Spleen (tissue), 13 donors: Measurements from ENCODE around the gene KRTAP5-3. TPM values are rescaled to one million over a fixed set of nuclear protein-coding genes. Genes with fewer than 3 reads are reported as not detected.

Source experiments
- DNase-seq: peaks from one replicate; pipeline ENCODE4 v3.0.0-alpha.2; 2020
- H3K27ac ChIP-seq, 8 donors: fragments of 200-600 bp; sonication (generic) in 7 of 8; 1 replicate in 4 of 8; 2 replicates in 4 of 8; pipeline versions ENCODE4 v1.5.0 to v1.8.0; 2016 to 2021; ENCODE audit warnings: inconsistent platforms in 4 of 8, mild to moderate bottlenecking in 4 of 8, moderate library complexity in 1 of 8
- H3K27me3 ChIP-seq, 7 donors: fragments of 200-600 bp; sonication (generic) in 6 of 7; replicated peaks in 1 of 7; 1 replicate in 4 of 7; 2 replicates in 3 of 7; pipeline versions ENCODE4 v1.5.0 to v1.8.0; 2016 to 2021; ENCODE audit warnings: inconsistent platforms in 3 of 7, mild to moderate bottlenecking in 1 of 7
- H3K36me3 ChIP-seq, 6 donors: fragments of 200-600 bp; sonication (generic) in 5 of 6; 1 replicate in 4 of 6; 2 replicates in 2 of 6; pipeline versions ENCODE4 v1.5.0 to v1.8.0; 2016 to 2021; ENCODE audit warnings: inconsistent platforms in 2 of 6
- H3K4me1 ChIP-seq, 6 donors: fragments of 200-600 bp; sonication (generic) in 5 of 6; 1 replicate in 3 of 6; 2 replicates in 3 of 6; pipeline versions ENCODE4 v1.5.0 to v1.8.0; 2016 to 2021; ENCODE audit warnings: inconsistent platforms in 3 of 6
- H3K4me3 ChIP-seq, 8 donors: fragments of 200-600 bp; sonication (generic) in 7 of 8; 1 replicate in 4 of 8; 2 replicates in 4 of 8; pipeline versions ENCODE4 v1.5.0 to v1.8.0; 2016 to 2021; ENCODE audit warnings: inconsistent platforms in 4 of 8, mild to moderate bottlenecking in 4 of 8, moderate library complexity in 2 of 8
- H3K9me3 ChIP-seq, 8 donors: fragments of 200-600 bp; sonication (generic) in 7 of 8; 1 replicate in 4 of 8; 2 replicates in 4 of 8; pipeline versions ENCODE4 v1.5.0 to v1.8.0; 2016 to 2021; ENCODE audit warnings: inconsistent platforms in 4 of 8
- CTCF ChIP-seq, 11 experiments: fragments of 200-600 bp in 7 of 11; fragments of 450-650 bp in 4 of 11; sonication (generic) in 4 of 11; IDR thresholded peaks in 8 of 11; conservative IDR thresholded peaks in 3 of 11; 1 replicate in 7 of 11; 2 replicates in 4 of 11; pipeline versions ENCODE4 v1.4.0 to v1.8.0; 2016 to 2021; ENCODE audit warnings: antibody characterized with exemption in 11 of 11, inconsistent platforms in 4 of 11, mild to moderate bottlenecking in 1 of 11
- POLR2A ChIP-seq, 3 donors: fragments of 450-650 bp; IDR thresholded peaks; one replicate each; pipeline ENCODE4 v1.5.1; 2017; ENCODE audit warnings: antibody characterized with exemption in 3 of 3, mild to moderate bottlenecking in 1 of 3
- POLR2AphosphoS5 ChIP-seq, 3 donors: sonication (generic); formaldehyde crosslinking; IDR thresholded peaks; one replicate each; pipeline ENCODE4 v1.5.1; 2017; ENCODE audit warnings: antibody characterized with exemption in 3 of 3
- WGBS, 5 donors: extraction: QIAGEN DNeasy Blood & Tissue Kit in 3 of 5; methylation state at CpG; one replicate each; pipeline versions ENCODE4 v1.1.5 to v1.1.7; 2013 to 2018; 5-methylcytosine and 5-hydroxymethylcytosine counted together
- intact Hi-C: fragments of 100-400 bp; cut with DNase I; formaldehyde crosslinking; loops from one replicate; pipeline ENCODE4 v1.15.0; 2023; ENCODE audit warnings: low total_unique reads
- long read RNA-seq, 2 donors: transcript quantifications; one replicate each; lab custom pipeline, GENCODE V29; 2026
- polyA plus RNA-seq, 3 donors: library from polyadenylated mRNA; stranded (reverse); fragments of 200-250 nt; gene quantifications; one replicate each; pipeline ENCODE4 v1.2.1, GENCODE V29; 2013
- total RNA-seq, 7 donors: library from RNA; depleted of rRNA in 3 of 7; stranded (reverse); fragments of >200 nt in 3 of 7; fragmentation: NEBNext Ultra II Directional in 4 of 7; extraction: Animal tissue kit (Norgen Biotek cat#: 25700) in 4 of 7; gene quantifications; one replicate each; pipeline versions ENCODE4 v1.1.0 to v1.2.1, GENCODE V29; 2016 to 2021
- donor health status: healthy with polysubstance abuse.
- donor health status: DM: no; HTN: no; CAD: no; lungs with moderate emphysema.
- donor health status: DM: no; HTN: no; CAD: no.
- donor health status: Bipolar disorder and iron deficiency.
- donor health status: healthy.
- donor health status: DM: no; HTN: no; CAD: no.
- donor health status: DM: yes; HTN: yes; CAD: no.

KRTAP5-3 gene
- total RNA-seq (not detected), polyA plus RNA-seq (not detected)
- long read RNA-seq, donor 1, result 0 reads
- long read RNA-seq, donor 2, result 0 reads

- DNase-seq, result peak; percentile 18
- WGBS, 5 donors, result 68 to 81% (median 77%) methylated on average over 4 of the region's 4 CpGs
- intact Hi-C loops, result no loop called here
Observed at GRCh38 chr11:1608363-1608762, at the start of gene KRTAP5-3. KRTAP5-3 (minus strand) TSS chr11:1608463; CDS start chr11:1608385, 78 bp downstream.

GRCh38 chr11:1656670-1657069 lies 48.4 kb upstream of the KRTAP5-3 start:
- Histone ChIP-seq H3K27me3 (peaks cover 0 to 65% (median 4%) of the 10 kb centered on the region in 7 donors), H3K36me3 (no peaks in the 10 kb centered on the region), H3K9me3 (no peaks in the 10 kb centered on the region), H3K27ac (no peak overlapping the region), H3K4me1 (peaks cover 5 to 42% (median 25%) of the 10 kb centered on the region in 6 donors), H3K4me3 (no peak overlapping the region)
- peak; percentile 7 for DNase-seq
- 74 to 91% (median 83%) methylated on average over 7 of the region's 7 CpGs for WGBS, 5 donors
- no peak for TF ChIP-seq CTCF (IDR thresholded peaks at IDR 0.05 in 8 of 11, conservative IDR thresholded peaks at IDR 0.05 in 3 of 11)
- TF ChIP-seq POLR2AphosphoS5 (IDR thresholded peaks at IDR 0.05), result no peak
- TF ChIP-seq POLR2A (IDR thresholded peaks at IDR 0.05), result no peak
- intact Hi-C loops, result loop anchor here (10.0 kb wide), 1 partner anchor 498 kb away; no protein-coding TSS in a partner anchor

More at GRCh38 chr11:1608363-1608762, at the start of gene KRTAP5-3:
- Histone ChIP-seq H3K27ac (no peak within 1 kb of the TSS), H3K36me3 (no peaks in the 10 kb centered on the region), H3K4me1 (no peaks in the 10 kb centered on the region), H3K4me3 (no peak within 1 kb of the TSS), H3K9me3 (no peaks in the 10 kb centered on the region), H3K27me3 (peaks cover 0 to 40% (median 0%) of the 10 kb centered on the region in 7 donors)
- TF ChIP-seq POLR2AphosphoS5 (IDR thresholded peaks at IDR 0.05) (no peak), CTCF (IDR thresholded peaks at IDR 0.05 in 8 of 11, conservative IDR thresholded peaks at IDR 0.05 in 3 of 11) (no peak), POLR2A (IDR thresholded peaks at IDR 0.05) (no peak)

GRCh38 chr11:1656061-1656441 lies 47.8 kb upstream of the KRTAP5-3 start:
- H3K27me3 ChIP-seq, result peaks cover 0 to 61% (median 4%) of the 10 kb centered on the region in 7 donors
- peaks cover 5 to 42% (median 25%) of the 10 kb centered on the region in 6 donors for H3K4me1 ChIP-seq
- no peaks in the 10 kb centered on the region for H3K36me3 ChIP-seq
- H3K27ac ChIP-seq, result no peak overlapping the region
- TF ChIP-seq POLR2A (IDR thresholded peaks at IDR 0.05), result no peak
- TF ChIP-seq CTCF (IDR thresholded peaks at IDR 0.05 in 8 of 11, conservative IDR thresholded peaks at IDR 0.05 in 3 of 11), result no peak
- TF ChIP-seq POLR2AphosphoS5 (IDR thresholded peaks at IDR 0.05), result no peak
- intact Hi-C loops, result loop anchor here (10.0 kb wide), 1 partner anchor 499 kb away; no protein-coding TSS in a partner anchor
- WGBS, 5 donors, result 81 to 91% (median 88%) methylated on average over 7 to 9 of the region's 9 CpGs
- H3K9me3 ChIP-seq, result no peaks in the 10 kb centered on the region
- peak; percentile 55 for DNase-seq
- no peak overlapping the region for H3K4me3 ChIP-seq

- peak; percentile 55 for DNase-seq
- 68 to 85% (median 80%) methylated on average over 14 to 26 of the region's 26 CpGs for WGBS, 5 donors
- Histone ChIP-seq H3K27ac (peak overlapping the region in 4 of 8 donors; percentile 21 to 54 (median 52)), H3K4me1 (peaks cover 5 to 42% (median 25%) of the 10 kb centered on the region in 6 donors), H3K4me3 (no peak overlapping the region), H3K27me3 (peaks cover 0 to 58% (median 4%) of the 10 kb centered on the region in 7 donors), H3K9me3 (no peaks in the 10 kb centered on the region), H3K36me3 (no peaks in the 10 kb centered on the region)
- intact Hi-C loops, result loop anchor here (10.0 kb wide), 1 partner anchor 499 kb away; no protein-coding TSS in a partner anchor
- TF ChIP-seq POLR2A (IDR thresholded peaks at IDR 0.05) (no peak), POLR2AphosphoS5 (IDR thresholded peaks at IDR 0.05) (no peak), CTCF (IDR thresholded peaks at IDR 0.05 in 8 of 11, conservative IDR thresholded peaks at IDR 0.05 in 3 of 11) (no peak)
Observed at GRCh38 chr11:1655168-1656060, 47.2 kb upstream of the KRTAP5-3 start.
